GF-D8 (cell line): ENCODE data around the gene OR2A1.
"Not testable (repeated sequence)": the region's sequence is repeated elsewhere in the genome, so short reads cannot be mapped to it uniquely, and the experiment has no call there.

ENCODE experiments used
- DNase-seq: peaks from one replicate; lab custom pipeline; 2025; lab: John Stamatoyannopoulos, UW

The OR2A1 gene

DNA sequence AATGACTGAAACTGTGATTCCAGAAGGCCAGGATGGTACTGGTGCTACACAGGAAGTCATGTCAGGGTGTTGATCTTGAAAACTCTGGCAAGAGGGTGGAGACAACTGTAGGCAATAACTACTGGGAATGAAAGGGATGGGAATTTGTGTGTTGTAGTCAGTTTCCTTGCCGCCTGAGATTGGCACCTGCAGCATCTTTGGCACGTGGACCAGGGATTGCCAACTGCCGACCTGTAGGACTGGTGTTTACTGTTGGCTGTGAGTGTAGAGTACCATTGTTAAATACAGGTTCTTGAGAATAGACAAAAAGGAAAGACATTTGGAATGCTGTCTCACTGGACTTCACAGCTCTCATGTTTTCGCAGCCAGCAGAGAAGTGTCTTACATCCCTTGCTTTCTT is 11.1 kb downstream of the OR2A1 start:
- DNase-seq, result not testable (repeated sequence)

DNA sequence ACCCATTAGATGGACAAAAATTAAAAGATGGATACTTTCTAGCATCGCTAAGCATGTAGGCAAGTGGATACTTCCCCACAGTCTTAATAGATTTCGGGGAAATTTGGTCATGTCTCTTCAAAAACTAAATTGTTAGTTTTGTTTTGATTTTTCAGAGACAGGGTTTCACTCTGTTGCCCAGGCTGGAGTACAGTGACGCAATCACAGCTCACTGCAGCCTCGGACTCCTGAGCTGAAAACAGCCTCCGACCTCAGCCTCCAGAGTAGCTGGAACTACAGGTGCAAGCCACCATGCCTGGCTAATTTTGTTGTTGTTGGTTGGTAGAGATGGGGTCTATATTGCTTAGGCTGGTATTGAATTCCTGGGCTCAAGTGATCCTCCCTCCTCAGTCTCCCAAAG is 13.6 kb downstream of the OR2A1 start:
- not testable (repeated sequence) for DNase-seq

DNA sequence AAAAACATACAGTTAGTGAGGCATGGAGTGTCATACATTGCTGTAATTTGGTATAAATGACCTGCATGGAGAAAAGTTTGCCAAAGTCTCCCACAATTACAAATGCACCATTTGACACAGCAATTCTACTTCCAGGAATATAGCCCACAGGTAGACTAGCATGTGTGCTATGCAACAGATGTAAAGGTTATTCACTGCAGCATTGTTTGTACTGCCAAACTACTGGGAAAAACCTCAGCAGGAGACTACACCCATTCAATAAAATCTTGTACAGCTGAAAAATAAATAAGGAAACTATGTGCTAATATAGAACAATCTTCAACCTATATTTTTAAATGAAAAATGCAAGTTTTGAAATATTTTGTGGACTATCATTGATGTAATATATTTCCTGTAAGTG is 17.8 kb downstream of the OR2A1 start:
- not testable (repeated sequence) for DNase-seq

DNA sequence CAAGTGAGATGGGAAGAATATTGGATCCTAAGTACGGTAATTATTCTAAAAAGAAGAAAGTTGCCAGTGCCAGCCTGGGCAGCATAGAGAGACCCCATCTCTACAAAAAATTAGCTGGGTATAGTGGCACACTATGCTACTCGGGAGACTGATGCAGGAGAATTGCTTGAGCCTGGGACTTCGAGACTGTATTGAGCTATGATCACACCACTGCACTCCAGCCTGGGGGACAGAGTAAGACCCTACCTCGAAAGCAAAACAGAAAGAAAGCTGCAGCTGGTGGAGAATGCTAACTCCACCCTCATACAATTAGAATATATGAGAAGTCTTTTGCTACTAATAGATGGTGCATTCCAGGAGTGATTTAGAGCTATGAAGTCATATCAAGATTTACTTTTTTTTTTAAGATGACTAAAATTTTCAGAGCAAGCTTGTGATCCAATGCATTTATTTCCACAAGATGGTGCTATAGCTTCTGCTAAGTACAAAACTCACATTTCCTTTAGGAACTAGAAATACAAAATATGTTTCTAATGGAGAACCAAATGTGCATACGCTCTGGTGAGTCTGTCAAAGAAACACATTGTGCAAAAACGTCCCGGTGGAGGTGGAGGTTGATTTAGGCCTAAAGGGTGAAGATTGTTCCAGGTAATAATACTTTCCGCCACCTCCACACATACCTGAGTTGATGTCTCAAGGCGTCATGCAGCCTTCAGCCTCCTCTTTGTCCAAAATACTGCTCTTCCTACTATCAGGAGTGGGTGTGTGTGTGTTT is 19.2 kb downstream of the OR2A1 start:
- DNase-seq, result not testable (repeated sequence)

DNA sequence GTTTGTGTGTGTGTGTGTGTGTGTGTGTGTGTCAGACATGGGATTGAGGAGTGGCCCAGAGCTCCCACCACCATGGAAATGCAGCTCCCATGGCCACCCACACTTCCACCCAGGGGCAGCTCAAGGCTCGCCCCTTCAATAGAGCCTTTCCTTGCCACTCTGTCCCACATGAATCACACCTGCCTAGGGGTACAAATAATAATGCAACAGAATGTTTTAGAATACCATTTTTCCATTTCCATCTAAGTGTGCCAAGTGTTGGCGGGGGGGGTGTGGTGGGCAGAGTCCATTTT is 19.7 kb downstream of the OR2A1 start:
- not testable (repeated sequence) for DNase-seq

DNA sequence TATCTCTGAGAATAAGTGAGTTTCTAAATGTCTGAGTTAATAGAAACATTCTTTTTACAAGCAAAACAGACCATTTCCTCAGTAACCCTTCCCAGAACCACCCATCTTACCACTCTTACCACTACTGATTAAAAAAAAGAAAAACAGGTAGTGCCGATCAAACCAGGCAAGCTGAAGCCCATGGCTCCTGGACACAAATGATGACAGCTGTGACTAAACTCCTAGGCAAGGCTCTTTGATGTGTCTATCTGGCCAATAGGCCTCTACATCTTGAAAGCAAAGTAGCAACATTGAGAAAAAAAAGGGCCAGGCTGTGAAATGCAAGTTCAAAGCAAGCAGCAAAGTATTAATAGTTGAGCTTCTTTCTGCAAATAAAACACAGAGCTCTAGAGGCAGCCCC is 36.4 kb downstream of the OR2A1 start:
- DNase-seq, result not testable (repeated sequence)

DNA sequence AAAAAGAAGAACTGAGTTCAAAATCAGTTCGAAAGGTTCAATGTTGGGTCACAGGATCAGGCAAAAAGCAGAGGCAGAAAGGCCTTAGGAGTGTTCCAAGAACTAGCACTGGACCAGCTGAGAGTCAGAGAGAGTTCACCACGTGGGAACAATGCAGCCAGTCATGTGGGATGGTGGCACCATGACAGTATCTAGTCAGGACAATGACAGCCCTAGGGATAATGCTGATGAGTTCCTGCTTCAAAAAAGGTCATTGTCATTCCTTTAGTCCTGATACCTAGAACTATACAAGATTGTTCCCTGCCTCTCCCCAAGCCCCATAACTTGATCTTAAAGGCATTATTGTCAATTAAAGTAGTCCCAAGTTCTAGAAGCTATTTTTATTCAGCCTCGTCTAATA is 39.4 kb downstream of the OR2A1 start:
- not testable (repeated sequence) for DNase-seq

DNA sequence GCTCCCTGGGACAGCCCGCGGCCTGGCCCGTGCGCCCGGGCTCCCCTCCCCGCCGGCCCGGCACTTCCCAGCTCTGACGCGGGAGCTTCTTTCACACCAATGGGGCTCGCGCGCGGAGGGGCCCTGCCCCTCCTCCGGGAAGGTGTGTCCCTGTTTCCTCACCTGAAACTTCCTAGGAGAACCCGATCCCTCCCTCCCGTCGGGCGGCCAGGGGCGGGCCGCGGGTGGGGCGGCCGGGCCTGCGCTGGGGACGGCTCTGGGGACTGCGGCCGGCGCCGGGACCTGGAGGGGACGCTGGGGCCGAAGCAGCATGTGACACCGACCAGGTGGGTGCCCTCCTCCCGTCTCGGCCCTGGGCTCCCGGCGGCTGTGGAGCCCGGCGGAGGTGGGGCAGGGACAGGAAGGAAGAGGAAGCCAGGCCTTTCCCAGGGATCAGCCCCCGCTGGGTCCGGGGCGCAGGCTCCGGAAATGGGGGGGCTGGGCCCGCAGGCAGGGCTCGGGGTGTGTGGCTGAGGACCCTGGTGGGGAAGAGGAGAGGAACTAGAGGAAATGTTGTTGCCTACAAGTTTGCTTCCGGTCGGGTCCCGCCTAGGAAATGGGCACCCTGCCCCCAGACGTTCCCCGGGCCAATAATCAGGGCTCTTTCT is 43.1 kb downstream of the OR2A1 start, which contains the start of gene ARHGEF5:
ARHGEF5 (plus strand) TSS at position 227 of the 647 bp plus-strand sequence. CDS start 7,268 bp downstream, outside the sequence.
- not testable (repeated sequence) for DNase-seq

DNA sequence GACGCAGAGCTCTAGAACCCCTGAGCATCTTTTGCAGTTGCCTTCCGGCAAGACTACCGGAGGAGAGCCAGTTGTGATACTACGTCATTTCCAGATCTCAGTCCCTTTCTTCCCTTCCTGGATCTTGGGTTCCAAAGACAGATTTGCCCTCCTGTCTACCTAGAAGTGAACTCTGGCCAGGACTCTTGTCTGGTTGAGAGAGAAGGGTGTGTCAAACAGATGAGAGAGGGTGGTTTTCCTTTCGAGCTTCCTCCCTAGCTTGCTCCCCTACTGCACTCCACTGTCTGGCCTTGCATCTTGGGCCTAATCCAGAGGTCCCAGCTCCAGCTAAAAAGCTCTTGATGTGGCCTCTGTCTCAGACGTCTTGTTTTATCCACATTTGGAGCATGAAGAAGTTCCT is 44.0 kb downstream of the OR2A1 start:
- not testable (repeated sequence) for DNase-seq

DNA sequence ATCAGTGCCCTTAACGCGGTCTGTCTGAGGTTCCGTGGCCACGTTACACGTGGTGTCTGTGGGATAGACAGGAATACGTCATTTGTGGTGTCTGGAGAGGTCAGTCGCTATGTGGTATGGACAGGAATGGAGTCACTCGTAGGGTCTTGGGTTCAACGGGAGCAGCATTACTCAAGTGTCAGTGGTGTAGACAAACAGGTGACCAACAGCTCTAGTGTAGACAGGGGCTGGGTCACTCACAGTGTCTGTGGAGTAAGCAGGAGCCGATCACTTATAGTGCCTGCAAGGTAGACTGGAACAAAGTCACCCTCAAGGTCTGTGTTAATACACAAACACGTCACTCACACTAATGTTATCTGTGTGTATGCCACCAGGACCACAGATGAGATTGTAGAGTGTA is 44.6 kb downstream of the OR2A1 start:
- DNase-seq, result not testable (repeated sequence)

DNA sequence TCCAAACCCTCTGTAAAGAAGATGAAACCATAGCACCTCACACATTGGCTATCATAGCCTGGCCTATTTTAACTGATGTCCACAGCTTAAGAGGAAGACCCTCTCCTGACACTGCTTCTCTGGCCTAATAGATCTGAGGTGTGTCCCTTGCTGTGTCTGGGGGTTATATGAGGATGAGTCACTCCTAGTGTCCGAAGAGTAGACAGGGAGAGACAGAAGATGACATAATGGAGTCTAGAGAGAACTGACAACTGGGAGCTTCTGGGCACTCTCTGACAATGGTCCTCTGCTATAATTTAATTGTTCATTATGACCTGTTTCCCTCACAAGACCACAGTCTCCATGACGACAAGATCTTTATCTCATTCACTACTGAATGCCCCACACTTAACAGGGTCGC is 49.8 kb downstream of the OR2A1 start:
- DNase-seq, result not testable (repeated sequence)

DNA sequence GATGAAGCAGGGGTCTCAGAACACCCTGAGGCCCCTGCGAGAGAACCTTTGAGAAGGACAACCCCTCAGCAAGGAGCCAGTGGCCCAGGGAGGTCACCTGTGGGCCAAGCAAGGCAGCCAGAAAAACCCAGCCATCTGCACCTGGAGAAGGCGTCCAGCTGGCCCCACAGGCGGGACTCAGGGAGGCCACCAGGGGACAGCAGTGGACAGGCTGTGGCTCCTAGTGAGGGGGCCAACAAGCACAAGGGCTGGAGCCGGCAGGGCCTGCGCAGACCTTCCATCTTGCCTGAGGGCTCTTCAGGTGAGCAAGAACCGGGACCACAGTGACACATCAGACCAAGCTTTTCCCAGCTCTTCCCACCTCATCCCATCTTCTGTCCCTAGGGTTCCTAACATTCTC is 53.3 kb downstream of the OR2A1 start:
- DNase-seq, result not testable (repeated sequence)

DNA sequence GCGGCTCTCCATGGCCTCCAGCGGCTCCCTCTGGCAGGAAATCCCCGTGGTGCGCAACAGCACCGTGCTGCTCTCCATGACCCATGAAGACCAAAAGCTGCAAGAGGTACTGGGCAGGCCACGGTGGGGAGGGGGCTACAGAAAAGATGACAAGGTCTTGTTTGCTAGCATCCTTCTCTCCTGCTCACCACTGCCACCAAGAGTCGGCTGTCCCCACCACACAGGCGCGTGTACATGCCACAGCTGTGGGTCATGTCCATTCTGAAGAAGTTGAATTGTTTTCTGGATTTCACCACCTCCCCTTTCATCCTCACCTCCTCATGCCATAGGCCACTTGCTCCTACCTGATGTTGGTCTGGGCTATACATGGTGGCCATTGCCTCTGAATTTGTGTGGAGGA is 55.0 kb downstream of the OR2A1 start:
- not testable (repeated sequence) for DNase-seq

DNA sequence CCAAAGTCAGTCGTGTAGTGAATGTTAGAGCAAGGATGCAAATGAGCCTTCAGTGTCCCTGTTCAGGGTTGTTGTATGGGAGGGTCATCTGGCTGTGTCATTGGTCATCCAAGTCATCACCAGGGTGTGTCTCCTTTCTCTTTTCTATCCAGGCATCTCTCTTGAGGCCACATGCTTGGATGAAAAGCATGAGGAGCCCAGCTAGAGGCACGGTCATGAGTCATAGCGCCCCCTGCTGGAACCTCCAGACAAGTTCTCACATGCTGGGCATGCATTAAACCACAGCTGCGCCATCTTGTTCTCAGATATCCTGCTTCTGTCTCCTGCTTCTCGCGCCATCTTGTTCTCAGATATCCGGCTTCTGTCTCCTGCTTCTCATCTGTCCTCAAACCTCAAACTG is 57.0 kb downstream of the OR2A1 start:
- not testable (repeated sequence) for DNase-seq
